Astrocyte (in vitro differentiated cells and primary cell): Measurements from ENCODE around the gene SLC6A11. TPM values are rescaled to one million over a fixed set of nuclear protein-coding genes. Genes with fewer than 3 reads are reported as not detected.

Experiments used
- DNase-seq: peaks from one replicate; pipeline ENCODE4 v3.0.0-alpha.2; 2010; ENCODE audit warnings: low read depth
- FAIRE-seq: peaks from 2 replicates; lab custom pipeline; 2011; peaks lifted over from hg19 to GRCh38; lab: Jason Lieb, UNC
- H2AFZ ChIP-seq: 2 replicates; pipeline ENCODE4 v1.6.0; 2012; ENCODE audit warnings: low read depth, low read length, inconsistent platforms
- H3K27ac ChIP-seq: 2 replicates; pipeline ENCODE4 v1.5.1; 2011; ENCODE audit warnings: low read depth, low read length, inconsistent platforms
- H3K27me3 ChIP-seq: 2 replicates; pipeline ENCODE4 v1.6.0; 2011; ENCODE audit warnings: low read length, inconsistent platforms; ENCODE audit not compliant: insufficient read depth
- H3K36me3 ChIP-seq: 2 replicates; pipeline ENCODE4 v1.5.1; 2011; ENCODE audit warnings: low read length, inconsistent platforms; ENCODE audit not compliant: insufficient read depth
- H3K4me1 ChIP-seq: 2 replicates; pipeline ENCODE4 v1.5.1; 2011; ENCODE audit warnings: low read length, inconsistent platforms; ENCODE audit not compliant: insufficient read depth
- H3K4me2 ChIP-seq: 2 replicates; pipeline ENCODE4 v1.6.0; 2012; ENCODE audit warnings: low read length, inconsistent platforms
- H3K4me3 ChIP-seq: 2 replicates; pipeline ENCODE4 v1.5.1; 2011; ENCODE audit warnings: low read depth, mild to moderate bottlenecking, low read length, inconsistent platforms; ENCODE audit not compliant: insufficient read depth
- H3K79me2 ChIP-seq: 2 replicates; pipeline ENCODE4 v1.6.0; 2012; ENCODE audit warnings: mild to moderate bottlenecking, low read length, inconsistent platforms; ENCODE audit not compliant: insufficient read depth
- H3K9ac ChIP-seq: 2 replicates; pipeline ENCODE4 v1.6.0; 2012; ENCODE audit warnings: mild to moderate bottlenecking, low read length, inconsistent platforms
- H3K9me3 ChIP-seq: 2 replicates; pipeline ENCODE4 v1.5.1; 2012; ENCODE audit warnings: low read depth, mild to moderate bottlenecking, low read length, inconsistent platforms; ENCODE audit not compliant: insufficient read depth
- H4K20me1 ChIP-seq: 2 replicates; pipeline ENCODE4 v1.6.0; 2012; ENCODE audit warnings: low read length, inconsistent platforms; ENCODE audit not compliant: insufficient read depth
- H3K27ac Mint-ChIP-seq: one replicate; pipeline ENCODE4 v1.8.0; 2021; ENCODE audit warnings: mild to moderate bottlenecking, mixed read lengths; ENCODE audit not compliant: unreplicated experiment
- H3K27me3 Mint-ChIP-seq: one replicate; pipeline ENCODE4 v1.8.0; 2021; ENCODE audit warnings: low read depth, mixed read lengths; ENCODE audit not compliant: unreplicated experiment
- H3K36me3 Mint-ChIP-seq: one replicate; pipeline ENCODE4 v1.8.0; 2021; ENCODE audit warnings: low read depth, mixed read lengths; ENCODE audit not compliant: unreplicated experiment
- H3K4me1 Mint-ChIP-seq: one replicate; pipeline ENCODE4 v1.8.0; 2021; ENCODE audit warnings: low read depth, mixed read lengths; ENCODE audit not compliant: unreplicated experiment
- H3K4me3 Mint-ChIP-seq: one replicate; pipeline ENCODE4 v1.8.0; 2021; ENCODE audit warnings: mild to moderate bottlenecking, moderate library complexity, mixed read lengths; ENCODE audit not compliant: unreplicated experiment
- H3K9me3 Mint-ChIP-seq: one replicate; pipeline ENCODE4 v1.8.0; 2021; ENCODE audit warnings: mild to moderate bottlenecking, mixed read lengths; ENCODE audit not compliant: unreplicated experiment
- EZH2 ChIP-seq: IDR thresholded peaks from 2 replicates; pipeline ENCODE4 v1.6.1; 2012; ENCODE audit warnings: mild to moderate bottlenecking, low read length, inconsistent platforms; ENCODE audit not compliant: insufficient read depth
- total RNA-seq: library from RNA; stranded (reverse); gene quantifications from 2 replicates; pipeline ENCODE4 v1.2.1, GENCODE V29; 2021
- TF ChIP-seq, protein P1 (sequence below): IDR thresholded peaks from 2 replicates; pipeline ENCODE4 v1.5.1; 2011; ENCODE audit warnings: low read depth, mild to moderate bottlenecking, inconsistent platforms, low read length, moderate library complexity; ENCODE audit not compliant: insufficient read depth

Gene SLC6A11
- total RNA-seq, 1 donor from 2014 or later, result 0.34 TPM

DNA sequence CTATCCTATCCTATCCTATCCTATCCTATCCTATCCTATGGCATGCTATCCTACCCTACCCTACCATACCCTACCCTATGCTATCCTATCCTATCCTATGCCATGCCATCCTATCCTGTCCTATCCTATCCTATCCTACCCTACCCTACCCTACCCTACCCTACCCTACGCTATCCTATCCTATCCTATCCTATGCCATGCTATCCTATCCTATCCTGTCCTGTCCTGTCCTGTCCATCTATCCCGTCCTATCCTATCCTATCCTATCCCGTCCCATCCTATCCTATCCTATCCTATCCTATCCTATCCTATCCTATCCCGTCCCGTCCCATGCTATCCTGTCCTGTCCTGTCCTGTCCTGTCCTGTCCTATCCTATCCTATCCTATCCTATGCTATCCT is 57.4 kb downstream of the SLC6A11 start:
- Histone ChIP-seq H3K9me3 (no peaks in the 10 kb centered on the region), H3K4me2 (no peak overlapping the region), H3K27ac (no peak overlapping the region), H3K4me1 (no peaks in the 10 kb centered on the region), H3K4me3 (no peak overlapping the region), H3K36me3 (no peaks in the 10 kb centered on the region), H4K20me1 (no peaks in the 10 kb centered on the region), H3K9ac (no peak overlapping the region), H2AFZ (no peak overlapping the region), H3K27me3 (peaks cover 7% of the 10 kb centered on the region), H3K79me2 (no peaks in the 10 kb centered on the region)
- TF ChIP-seq, protein P1, sequence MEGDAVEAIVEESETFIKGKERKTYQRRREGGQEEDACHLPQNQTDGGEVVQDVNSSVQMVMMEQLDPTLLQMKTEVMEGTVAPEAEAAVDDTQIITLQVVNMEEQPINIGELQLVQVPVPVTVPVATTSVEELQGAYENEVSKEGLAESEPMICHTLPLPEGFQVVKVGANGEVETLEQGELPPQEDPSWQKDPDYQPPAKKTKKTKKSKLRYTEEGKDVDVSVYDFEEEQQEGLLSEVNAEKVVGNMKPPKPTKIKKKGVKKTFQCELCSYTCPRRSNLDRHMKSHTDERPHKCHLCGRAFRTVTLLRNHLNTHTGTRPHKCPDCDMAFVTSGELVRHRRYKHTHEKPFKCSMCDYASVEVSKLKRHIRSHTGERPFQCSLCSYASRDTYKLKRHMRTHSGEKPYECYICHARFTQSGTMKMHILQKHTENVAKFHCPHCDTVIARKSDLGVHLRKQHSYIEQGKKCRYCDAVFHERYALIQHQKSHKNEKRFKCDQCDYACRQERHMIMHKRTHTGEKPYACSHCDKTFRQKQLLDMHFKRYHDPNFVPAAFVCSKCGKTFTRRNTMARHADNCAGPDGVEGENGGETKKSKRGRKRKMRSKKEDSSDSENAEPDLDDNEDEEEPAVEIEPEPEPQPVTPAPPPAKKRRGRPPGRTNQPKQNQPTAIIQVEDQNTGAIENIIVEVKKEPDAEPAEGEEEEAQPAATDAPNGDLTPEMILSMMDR, result no peak
- no peak for TF ChIP-seq EZH2
- Mint-ChIP-seq H3K4me1 (no peaks in the 10 kb centered on the region), H3K36me3 (no peaks in the 10 kb centered on the region), H3K27me3 (peaks cover 59% of the 10 kb centered on the region), H3K9me3 (no peaks in the 10 kb centered on the region), H3K27ac (no peak overlapping the region), H3K4me3 (no peak overlapping the region)
- DNase-seq, result no peak
- no peak for FAIRE-seq

DNA sequence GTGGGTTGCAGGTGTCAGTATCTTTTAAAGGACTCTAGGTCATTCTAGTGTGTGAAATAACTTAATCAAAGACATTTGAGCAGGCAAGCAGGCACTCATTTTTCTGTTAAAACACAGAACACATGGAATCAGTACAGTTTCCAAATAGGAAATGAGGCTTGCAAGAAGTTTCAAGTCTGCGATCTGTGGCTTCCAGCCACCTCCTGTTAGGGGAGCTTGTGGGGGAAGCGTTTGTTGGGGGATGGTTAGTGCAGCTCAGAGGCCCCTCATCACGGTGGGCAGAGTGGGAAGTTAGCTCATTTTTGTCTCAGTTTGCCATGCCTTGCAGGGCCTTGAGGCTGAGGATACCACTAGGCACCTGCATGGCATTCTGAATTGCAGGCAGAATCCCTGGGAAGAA is 59.9 kb downstream of the SLC6A11 start:
- no peak overlapping the region for H3K9ac ChIP-seq
- FAIRE-seq (no peak), DNase-seq (no peak)
- H3K27me3 ChIP-seq, result peaks cover 11% of the 10 kb centered on the region
- H3K79me2 ChIP-seq, result no peaks in the 10 kb centered on the region
- no peak overlapping the region for H2AFZ ChIP-seq
- no peaks in the 10 kb centered on the region for H3K36me3 ChIP-seq
- TF ChIP-seq, protein P1, result no peak
- no peak for TF ChIP-seq EZH2
- H3K4me1 Mint-ChIP-seq, result no peaks in the 10 kb centered on the region
- no peaks in the 10 kb centered on the region for H3K9me3 Mint-ChIP-seq
- H4K20me1 ChIP-seq, result no peaks in the 10 kb centered on the region
- H3K4me2 ChIP-seq, result no peak overlapping the region
- no peaks in the 10 kb centered on the region for H3K36me3 Mint-ChIP-seq
- H3K4me3 ChIP-seq, result no peak overlapping the region
- H3K4me3 Mint-ChIP-seq, result no peak overlapping the region
- no peak overlapping the region for H3K27ac Mint-ChIP-seq
- H3K27me3 Mint-ChIP-seq, result peaks cover 50% of the 10 kb centered on the region
- H3K4me1 ChIP-seq, result no peaks in the 10 kb centered on the region
- no peaks in the 10 kb centered on the region for H3K9me3 ChIP-seq
- H3K27ac ChIP-seq, result no peak overlapping the region

DNA sequence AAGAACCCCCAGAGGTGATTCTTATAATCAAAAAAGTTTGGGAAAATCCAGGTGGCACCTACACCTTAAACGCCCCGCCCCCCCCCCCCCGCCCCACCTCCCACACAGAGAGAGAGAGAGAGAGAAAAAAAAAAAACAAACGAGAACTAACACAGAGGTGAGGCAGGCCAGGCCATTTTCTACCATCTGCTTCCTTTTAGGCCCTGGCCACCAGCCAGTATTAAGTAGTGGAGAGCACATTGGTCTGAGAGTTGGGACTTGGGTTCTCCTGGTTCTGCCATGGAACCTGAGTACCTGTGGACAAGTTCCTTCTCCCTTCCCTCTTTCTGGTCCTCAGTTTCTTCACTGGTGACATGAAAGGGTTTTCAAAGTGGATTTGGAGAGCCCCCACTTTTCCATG is 60.6 kb downstream of the SLC6A11 start:
- H3K27me3 Mint-ChIP-seq, result peaks cover 51% of the 10 kb centered on the region
- FAIRE-seq, result no peak

More for the DNA sequence above, 60.6 kb downstream of the SLC6A11 start:
- TF ChIP-seq EZH2, result no peak
- TF ChIP-seq, protein P1, result no peak
- Histone ChIP-seq H3K9me3 (no peaks in the 10 kb centered on the region), H3K9ac (no peak overlapping the region), H3K4me2 (no peak overlapping the region), H3K79me2 (no peaks in the 10 kb centered on the region), H3K36me3 (no peaks in the 10 kb centered on the region), H3K27me3 (peaks cover 11% of the 10 kb centered on the region), H3K27ac (no peak overlapping the region), H2AFZ (no peak overlapping the region), H3K4me1 (no peaks in the 10 kb centered on the region), H3K4me3 (no peak overlapping the region), H4K20me1 (no peaks in the 10 kb centered on the region)
- H3K27ac Mint-ChIP-seq, result no peak overlapping the region
- no peaks in the 10 kb centered on the region for H3K36me3 Mint-ChIP-seq
- no peaks in the 10 kb centered on the region for H3K4me1 Mint-ChIP-seq
- no peak for DNase-seq
- H3K4me3 Mint-ChIP-seq, result no peak overlapping the region
- H3K9me3 Mint-ChIP-seq, result no peaks in the 10 kb centered on the region
